DMS114 treated with DMSO at 0.1 percent for 48 hours (cell line): Measurements from ENCODE around the gene HOXD1.

Source experiments
- DNase-seq: peaks from one replicate; lab custom pipeline; 2025; ENCODE audit not compliant: unreplicated experiment; lab: John Stamatoyannopoulos, UW

Gene HOXD1

DNA sequence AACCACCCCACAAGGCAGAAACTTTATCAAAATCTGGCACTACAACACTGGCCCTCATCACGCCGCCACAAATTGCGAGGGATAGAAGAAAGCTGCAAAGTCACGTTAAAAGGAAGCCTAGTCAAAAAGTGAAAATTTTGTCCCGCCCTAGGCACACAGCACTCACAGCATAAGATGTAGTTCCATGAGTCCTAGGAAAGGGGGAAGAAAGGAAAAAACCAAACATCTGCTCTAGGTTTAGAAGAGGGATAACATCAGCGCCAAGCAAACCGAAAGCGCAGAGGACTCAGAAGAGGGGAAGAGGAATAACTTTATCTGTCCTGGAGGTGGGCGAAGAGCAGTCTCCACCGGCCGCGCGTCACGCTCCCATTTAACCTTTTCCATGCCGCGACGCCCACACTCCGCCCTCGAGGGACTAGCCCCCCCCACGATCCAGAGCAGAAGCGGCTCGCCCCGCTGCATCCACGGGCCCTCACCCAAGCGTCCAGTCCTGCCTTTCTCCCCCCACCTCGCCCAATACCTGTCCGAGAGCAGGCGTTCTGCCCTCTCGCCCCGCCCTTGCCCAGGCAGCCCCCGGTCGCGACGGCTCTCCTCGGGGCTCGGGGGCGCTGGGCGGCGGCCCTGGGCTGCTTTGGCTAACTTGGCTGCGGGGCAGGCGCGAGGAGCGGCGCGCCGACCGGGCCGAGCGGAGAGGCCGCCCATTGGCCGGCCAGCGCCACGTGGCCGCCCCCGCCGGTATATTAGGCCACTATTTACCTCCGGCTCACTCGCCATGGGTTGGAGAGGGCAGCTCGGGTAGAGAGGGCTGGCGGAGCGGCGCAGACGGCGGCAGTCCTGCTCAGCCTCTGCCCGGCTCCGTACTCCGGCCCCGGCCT is at the start of gene HOXD1:
HOXD1 (plus strand) TSS at position 770 of the 875 bp plus-strand sequence. CDS start 134 bp downstream, outside the sequence.
- no peak for DNase-seq

DNA sequence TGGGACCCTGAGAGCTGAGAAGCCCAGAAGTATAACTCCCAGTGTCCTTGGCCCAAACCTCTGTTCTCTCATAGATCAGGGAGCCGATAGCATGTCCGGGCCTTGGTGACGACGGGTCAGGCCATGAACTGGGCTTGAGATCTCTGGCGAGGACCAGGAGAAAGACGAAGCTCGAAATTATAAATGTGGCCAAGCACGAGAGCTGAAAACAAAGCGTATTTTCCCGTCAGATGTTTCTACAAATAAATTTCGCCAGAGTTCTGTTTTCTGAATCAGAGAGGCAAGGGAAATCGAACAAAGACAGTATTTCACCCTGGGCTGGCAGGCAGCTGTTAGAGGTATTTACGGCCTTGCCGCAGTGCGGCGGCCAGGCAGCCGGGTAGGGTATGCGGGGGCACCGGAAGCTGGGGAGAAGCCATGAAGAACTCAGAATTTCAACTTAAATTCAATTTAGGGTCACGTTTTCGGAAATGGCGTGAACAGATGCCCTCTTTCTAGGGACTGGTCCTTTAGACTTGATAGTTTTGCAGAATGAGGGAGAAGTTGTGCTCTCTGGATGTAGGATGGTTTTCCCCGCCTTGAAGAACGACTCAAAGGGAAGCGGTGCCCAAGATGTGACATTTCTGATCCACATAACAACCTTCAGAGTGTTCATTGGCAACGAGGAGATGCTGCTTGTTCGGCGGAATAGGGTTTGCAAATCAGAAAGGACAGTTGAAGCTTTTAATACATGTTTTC is 49.4 kb upstream of the HOXD1 start:
- no peak for DNase-seq

DNA sequence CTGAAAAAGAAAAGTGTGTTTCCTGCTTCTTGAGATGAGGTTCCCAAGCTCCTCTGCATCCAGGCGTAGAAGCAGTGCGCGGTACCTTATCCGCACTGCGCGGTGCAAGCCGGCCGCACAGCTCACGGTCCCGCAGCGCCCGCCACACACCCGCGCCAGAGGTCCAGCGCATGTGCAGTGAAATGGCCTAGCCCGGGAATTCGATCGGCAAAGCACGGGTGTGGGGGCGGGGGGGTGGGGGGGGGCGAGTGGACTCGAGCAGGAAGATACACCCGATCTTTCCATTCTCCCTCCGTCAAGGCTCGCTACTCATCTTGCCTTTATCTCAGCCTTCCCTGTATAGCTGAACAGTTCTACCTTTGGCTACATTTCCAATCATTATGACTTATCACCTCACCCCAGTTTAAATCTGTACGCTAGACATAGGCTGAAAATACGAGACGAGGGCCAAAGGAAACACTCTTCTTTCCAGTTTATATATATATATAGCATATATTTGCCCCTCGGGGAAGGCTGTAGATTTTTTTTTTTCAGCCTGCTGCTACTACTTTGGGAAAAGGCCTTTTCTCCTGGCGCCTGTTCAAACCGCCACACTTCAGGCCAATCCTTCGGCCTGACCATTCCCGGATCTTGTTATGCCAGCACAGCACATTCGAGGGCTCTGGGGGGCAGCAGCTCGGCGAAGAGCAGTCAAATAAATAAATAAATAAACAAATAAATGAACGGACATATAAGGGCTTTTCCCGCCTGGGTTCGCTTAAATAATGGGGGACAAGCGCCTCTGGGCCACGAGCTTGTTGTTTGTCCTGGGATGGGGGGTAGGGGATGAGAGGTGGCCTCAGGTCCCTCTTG is 48.6 kb upstream of the HOXD1 start:
- no peak for DNase-seq

DNA sequence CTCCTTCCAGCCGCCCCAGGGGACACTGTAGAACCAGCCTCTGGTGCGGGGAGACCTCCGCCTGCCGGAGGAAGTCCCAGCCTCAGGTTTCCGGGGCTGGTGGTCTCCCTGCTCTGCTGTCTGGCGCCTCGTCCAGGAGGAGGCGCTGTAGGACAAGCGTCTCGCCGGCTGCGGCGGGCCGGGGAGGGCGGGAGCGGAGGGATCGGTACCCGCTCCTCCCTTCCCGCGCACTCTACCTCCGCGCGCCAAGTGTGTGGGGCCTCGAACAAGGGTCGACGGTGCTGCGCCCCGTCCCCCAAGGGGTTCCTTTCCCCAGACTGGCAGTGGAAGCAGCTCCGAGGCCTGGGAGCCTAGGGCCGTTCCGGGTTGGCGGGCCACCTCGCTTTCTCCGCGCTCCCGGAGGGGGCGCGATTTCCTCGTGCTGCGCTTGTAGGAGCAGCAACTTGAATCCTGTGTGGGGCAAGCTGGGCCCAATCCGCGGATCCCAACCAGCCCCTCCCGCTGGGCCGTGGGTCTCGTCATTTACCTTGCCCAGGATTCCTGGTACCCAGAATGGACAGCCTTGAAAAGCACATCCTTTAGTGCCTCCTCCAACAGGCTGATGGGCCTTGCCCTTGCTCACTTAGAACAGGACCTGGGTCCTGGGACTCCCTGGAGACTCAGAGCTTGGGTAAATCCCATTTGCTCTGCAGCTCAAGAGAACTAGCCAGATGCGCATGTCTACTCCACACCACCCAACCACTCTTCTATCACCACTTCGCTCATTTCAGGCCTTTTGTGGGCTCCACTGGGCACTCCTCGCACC is 47.8 kb upstream of the HOXD1 start:
- no peak for DNase-seq

DNA sequence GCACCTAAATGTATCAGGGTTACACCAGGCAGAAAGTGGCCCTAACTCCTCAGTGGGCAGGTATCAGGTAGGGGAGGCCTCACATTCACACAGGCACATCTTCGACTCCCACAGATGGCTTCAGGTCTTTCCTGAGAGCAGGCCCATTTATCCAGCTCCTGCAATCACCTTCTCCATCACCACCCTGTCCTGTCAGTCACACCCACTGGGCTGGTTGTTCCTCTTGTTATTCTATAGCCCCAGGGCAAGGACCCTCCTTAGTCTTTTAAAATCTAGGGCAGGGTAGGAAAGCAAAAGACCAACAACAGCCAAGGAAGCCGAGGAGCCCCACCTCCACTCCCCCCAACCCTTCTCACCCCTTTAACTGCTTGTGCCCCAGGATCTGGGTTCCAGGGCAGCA is 46.2 kb upstream of the HOXD1 start:
- no peak for DNase-seq

DNA sequence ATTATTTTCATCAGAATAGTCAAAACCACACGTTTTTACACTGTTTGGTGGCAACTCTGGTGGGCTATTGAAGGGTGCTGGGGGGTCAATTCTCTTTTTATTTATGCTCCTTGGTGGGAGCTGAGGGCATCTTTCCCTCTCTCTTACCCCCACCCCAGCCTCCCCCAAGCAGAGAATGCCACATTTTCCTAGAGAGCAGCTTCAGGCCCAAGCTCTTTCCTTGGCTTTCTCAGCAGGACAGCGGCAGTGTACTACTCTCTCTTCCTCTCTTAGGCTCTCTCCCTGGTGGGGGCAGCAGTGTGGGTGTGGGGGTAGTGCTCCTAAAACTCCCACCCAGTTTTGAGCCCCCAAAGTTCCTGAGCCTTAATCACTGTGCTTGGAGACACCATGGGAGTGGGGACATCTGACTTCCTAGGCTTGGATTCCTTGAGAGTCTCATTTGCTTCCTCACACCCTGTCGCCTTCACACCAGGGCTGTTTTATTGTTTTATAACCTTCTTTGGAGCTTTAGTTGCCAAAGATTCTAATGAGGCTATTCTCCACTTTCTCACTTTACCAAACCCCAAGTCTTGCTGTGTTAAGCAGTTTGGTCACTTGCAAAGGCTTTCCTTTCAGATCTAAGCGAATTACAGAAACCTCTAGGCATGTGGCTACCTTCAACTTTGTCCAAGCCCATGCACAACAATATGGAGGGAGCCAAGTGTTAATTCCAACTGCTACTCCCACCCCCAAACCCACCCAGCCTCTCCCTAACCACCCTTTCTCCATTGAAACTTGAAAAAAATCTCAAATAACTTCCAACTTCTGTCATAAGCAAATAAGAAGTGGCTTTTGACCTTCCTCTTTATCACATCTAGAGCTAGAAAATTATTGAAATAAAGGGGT is 43.1 kb upstream of the HOXD1 start:
- no peak for DNase-seq

DNA sequence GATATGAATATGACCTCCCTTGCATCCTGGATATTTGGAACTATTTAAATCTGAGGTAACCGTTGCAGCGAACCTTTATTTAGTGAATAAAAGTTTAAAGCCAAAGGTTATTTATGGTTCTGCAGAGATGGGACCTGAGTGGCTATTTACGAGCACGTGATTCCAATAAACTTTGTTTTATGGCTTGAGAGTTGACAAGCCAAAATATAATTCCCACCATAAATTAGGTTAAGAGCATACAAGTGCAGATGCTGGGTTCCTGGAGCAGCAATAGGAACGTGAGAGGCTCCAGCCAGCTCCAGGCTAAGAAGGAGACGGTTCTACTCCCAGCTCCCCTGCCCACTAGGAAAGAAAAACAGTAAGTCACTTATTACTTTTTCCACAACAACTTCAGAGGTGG is 42.4 kb upstream of the HOXD1 start:
- no peak for DNase-seq

DNA sequence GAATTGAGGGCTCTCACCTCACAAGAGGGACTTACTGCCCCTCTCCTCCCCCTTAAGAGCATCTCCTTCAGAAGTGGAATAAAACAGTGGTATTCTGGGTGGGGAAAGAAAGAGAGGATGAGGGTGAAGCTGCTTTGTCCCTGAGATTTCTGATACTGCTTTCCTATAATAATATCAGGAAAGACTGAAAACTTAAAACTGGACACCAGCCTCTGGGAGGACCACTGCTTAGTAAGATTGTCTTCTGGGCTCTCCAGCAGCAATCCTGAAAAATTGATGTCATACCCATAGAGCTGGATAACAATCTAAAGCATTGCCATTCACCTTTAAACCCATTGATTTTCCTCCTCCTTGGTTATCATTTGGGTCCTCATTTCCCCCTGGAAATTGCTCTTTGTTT is 41.8 kb upstream of the HOXD1 start:
- no peak for DNase-seq

DNA sequence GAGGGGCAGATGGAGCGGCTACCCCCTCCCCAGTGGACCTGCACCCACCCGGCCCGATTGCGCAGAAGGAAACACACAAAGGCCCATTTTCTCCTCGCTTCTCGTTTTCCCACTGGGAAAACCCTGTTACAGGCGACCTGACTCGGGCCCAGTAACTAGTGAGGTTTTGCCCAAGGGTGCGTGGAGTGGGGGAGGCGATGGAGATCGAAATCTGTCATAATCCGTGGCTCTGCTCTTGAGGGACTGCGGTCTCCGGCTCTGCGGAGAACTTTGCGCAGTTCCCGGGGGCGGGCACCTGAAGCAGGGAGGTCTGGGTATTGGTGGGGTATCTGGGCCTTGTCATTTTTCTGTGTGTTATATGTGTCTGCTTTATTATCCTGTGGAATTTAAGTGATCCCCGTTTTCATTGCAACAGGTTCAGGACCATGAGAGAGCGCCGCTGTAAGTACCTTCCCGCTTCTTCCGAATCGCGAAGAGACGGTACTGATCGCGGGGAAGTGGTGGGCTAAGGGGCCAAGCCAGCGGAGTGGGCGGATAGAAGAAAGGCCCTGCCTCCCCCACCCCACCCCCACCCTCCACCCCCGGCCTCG is 41.2 kb upstream of the HOXD1 start:
- no peak for DNase-seq

DNA sequence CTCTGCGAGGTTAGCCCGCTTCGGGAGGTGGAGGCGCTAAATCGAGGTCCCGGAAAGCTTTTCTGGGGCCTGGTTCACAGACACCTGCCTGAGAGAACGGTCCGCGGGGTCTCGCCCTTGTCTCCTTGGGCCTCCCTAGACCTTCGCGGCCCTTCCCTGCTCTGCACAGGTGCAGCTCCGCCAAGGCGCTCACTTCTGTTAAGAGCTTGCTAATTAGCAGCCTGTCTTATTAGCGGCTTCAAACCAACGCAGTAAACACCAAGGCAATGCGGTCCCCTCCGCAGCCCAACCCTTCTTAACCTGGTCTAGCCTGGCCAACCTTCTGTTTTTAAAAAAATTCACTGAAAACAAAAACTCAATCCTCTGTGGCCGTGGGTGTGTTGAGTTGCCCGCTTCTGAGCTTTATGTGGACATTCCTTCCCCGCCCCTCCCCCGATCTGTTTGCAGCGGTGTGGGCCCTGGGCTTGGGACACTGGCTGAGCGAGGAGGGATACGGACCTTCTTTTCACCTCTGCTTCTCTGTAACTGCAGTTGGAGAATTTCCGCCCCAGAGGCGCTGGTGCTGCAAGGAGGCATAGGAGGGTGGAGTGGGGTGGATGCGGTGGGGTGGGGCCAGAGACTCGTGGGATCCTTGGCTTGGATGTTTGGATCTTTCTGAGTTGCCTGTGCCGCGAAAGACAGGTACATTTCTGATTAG is 40.5 kb upstream of the HOXD1 start:
- no peak for DNase-seq

DNA sequence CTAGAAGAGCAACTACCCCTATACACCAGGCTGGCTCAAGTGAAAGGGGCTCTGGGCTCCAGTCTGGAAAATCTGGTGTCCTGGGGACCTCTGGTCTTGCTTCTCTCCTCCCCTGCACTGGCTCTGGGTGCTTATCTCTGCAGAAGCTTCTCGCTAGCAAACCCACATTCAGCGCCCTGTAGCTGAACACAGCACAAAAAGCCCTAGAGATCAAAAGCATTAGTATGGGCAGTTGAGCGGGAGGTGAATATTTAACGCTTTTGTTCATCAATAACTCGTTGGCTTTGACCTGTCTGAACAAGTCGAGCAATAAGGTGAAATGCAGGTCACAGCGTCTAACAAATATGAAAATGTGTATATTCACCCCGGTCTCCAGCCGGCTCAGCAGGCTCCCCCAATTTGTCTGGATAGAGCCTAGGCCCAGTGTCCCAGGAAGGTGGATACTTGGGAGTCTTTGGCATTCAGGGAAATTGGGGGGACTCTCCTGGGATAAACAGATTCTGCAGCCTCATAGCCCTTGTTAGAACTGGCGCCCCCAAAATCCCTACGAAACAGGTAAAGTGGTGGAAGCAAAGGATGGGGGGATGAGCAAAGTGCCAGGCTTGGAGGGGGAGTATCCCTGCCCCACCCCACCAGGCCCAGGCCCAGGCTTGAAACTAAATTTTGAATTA is 39.6 kb upstream of the HOXD1 start:
- DNase-seq = no peak

DNA sequence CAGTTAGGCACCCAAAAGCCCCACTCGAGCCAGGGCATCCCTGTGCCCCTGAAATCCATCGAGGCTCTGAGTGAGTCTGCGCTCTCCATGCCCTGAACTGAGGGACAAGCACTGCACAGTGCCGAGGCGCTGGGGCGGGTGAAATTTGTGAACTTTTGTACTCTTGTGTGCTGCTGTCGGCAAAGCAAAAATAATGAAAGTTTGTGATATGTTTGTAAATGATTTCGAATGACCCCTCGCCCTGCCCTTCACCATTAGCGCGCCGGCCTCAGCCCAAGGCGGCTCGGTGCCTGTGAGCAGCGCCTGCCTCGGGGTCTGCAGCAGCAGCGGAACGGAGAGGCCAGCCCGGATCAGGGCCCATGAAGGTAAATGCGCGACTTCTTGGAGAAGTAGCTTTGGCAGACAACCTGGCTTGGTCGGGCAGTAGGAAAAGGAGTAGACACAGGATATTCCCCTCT is 39.0 kb upstream of the HOXD1 start:
- DNase-seq = no peak

DNA sequence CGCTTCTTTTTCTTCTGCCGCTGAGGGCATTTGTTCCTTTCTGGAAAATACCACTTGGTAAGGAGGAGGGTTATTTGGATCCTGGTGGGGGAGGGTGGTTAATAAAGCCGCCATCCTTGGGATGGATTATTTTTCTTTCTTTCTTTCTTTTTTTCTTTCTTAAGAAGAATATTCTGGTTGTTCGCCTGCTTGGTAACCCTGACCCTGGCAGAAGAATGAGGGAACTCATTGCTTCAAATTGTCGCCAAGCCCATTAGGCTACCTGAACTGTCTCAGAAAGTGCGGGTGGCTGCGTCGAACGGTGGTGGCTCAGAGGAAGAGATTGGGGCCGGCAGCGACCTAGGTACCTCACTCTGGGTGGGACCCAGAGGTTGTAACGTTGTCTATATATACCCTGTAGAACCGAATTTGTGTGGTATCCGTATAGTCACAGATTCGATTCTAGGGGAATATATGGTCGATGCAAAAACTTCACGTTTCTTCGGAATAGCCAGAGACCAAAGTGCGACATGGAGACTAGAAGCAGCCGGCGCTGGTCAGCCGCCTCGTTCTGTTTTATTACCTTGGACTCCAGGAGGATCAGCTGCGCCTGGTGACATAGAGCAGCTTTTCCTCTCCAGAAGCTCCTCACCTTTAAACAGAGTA is 38.4 kb upstream of the HOXD1 start:
- no peak for DNase-seq

DNA sequence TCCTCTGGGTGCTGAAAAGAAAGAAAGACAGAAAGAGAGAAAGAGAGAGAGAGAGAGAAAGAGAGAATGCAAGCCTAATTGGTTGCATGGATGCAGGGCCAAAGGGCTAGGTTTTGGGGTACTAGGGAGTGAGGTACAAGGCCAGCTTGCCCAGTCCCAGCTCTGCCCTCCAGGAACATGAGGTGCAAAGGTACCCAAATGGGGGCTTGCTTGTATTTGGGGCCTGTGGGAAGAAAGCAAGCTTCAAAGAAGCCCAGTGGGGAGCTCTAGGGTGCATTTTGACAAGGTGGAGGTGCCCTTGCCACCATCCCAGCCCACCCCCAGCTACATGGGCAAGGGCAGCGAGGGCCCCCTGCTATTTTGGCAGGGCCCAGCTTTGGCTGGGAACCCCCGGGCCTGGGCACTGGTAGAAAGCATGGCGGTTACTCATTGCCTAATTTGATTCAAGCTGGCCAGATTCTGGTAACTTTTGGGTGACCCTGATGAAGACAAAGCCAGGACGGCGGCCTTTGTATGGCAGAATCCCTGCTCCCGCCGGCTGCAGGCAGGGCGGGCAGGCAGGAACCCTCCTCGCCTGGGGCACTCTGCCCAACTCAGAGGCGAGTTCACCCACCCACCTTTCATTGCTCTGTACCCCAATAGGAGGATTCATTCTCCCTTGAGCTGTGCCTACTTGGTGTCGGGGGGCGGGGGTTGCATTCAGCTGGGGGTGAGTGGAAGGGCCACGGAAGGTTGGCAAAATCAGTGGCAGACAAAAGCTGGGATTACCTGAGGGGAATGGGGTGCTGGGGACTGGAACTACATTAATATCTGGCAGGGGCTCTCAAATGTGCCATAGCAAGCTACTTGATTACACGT is 37.7 kb upstream of the HOXD1 start:
- DNase-seq = no peak

DNA sequence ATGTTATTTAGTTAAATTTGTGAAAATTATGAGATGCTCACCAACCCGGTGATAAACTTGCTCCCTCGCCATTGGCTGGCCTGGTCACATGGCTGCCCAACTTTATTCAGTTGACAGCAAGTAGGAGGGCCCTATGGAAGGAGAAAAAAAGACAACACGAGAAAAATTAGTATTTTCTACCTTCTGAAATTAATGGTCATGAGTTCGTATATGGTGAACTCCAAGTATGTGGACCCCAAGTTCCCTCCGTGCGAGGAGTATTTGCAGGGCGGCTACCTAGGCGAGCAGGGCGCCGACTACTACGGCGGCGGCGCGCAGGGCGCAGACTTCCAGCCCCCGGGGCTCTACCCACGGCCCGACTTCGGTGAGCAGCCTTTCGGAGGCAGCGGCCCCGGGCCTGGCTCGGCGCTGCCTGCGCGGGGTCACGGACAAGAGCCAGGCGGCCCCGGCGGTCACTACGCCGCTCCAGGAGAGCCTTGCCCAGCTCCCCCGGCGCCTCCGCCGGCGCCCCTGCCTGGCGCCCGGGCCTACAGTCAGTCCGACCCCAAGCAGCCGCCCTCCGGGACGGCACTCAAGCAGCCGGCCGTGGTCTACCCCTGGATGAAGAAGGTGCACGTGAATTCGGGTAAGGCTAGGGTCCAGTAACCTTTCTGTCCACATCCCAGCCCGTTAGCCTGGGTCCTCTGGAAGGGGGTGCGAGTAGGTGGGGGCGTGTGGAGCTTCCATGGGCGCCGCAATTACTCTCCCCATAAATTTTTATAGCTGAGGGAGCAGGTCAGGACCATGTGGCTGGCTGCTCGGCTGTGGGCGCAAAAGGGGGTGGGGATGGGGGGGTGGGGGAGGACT is 36.8 kb upstream of the HOXD1 start, which contains the start of gene HOXD4:
HOXD4 (plus strand) TSS at position 109 of the 846 bp plus-strand sequence; CDS start at position 193, 84 bp downstream.
- DNase-seq = no peak
